ENCODE measurements around the gene SV2B.

The SV2B gene

DNA sequence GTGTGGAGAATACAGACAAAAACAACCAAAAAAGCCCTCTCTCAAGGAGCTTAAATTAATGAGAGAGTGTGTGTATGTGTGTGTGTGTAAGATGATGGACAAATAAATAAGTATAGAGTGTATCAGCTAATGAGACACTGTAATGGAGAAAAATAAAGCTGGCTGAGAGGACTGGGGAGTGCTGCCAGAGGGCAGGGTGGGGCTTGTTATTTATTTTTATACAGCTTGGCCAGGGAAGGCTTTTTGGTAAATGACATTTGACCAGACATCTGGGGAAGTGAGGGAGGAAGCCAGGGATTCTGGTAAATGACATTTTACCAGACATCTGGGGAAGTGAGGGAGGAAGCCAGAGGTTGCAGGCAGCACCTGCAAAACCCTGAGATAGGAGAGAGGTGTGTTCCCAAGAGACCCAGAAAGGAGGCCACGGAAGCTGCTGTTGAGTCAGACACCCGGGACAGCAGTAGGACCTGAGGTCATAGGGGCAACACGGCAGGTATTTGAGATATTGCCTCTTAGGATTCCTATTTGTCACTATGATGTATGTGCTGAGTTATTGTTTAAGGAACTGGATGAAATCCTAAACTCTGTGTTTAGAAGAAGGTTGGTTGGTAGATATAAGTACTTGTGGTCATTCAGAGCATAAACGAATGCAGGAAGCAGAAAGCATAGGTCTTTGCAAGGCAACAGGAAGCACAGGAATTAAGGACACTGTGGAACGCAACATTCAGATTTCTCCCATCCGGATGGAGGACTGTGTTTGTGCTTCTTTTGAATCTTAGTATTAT is 2.7 kb downstream of the SV2B start:
- TF ChIP-seq, protein P1, sequence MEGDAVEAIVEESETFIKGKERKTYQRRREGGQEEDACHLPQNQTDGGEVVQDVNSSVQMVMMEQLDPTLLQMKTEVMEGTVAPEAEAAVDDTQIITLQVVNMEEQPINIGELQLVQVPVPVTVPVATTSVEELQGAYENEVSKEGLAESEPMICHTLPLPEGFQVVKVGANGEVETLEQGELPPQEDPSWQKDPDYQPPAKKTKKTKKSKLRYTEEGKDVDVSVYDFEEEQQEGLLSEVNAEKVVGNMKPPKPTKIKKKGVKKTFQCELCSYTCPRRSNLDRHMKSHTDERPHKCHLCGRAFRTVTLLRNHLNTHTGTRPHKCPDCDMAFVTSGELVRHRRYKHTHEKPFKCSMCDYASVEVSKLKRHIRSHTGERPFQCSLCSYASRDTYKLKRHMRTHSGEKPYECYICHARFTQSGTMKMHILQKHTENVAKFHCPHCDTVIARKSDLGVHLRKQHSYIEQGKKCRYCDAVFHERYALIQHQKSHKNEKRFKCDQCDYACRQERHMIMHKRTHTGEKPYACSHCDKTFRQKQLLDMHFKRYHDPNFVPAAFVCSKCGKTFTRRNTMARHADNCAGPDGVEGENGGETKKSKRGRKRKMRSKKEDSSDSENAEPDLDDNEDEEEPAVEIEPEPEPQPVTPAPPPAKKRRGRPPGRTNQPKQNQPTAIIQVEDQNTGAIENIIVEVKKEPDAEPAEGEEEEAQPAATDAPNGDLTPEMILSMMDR (IDR thresholded peaks at IDR 0.05; ENCODE audit: insufficient read depth, missing control alignments) = no peak
- no peak for FAIRE-seq
- DNase-seq (ENCODE audit: insufficient read length, low spot score) = no peak

DNA sequence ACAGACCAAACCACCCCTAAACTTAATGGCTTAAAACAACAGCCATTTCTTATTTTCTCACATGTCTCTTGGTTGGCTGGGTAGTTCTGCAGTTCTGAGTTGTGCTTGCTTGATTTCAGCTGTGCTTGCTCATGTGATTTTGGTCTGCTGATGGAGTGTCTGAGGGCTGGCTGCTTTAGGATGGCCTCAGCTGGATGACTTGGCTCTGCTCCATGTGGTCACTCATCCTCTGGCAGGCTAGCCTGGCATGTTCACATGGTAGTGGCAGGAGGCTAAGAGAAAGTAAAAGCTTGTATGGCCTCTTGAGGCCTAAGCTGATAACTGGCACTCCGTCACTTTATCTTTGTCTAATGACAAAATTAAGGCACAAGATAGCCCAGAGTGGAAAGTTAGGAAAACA is 4.1 kb downstream of the SV2B start:
- no peak for DNase-seq (ENCODE audit: insufficient read length, low spot score)
- TF ChIP-seq, protein P1 (IDR thresholded peaks at IDR 0.05; ENCODE audit: insufficient read depth, missing control alignments) = no peak
- FAIRE-seq = no peak

DNA sequence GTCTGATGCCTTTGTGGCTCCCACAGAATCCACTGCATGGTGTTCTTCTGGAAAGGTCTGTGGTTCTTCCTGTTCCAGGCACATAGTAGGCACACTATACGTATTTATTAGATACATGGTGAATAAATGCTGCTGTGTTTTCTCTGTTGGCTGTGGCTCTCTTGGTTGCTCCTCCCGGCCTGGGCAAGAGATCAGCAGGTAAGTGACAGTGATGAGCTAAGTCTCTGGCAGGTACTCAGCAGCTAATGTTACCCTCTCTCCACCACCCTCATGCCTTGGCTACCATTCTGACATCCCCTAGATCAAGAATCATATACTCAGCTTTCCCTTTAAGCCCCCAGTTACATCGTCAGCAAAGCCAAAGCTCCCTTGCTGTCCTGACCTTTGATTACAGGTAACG is 8.4 kb downstream of the SV2B start:
- TF ChIP-seq, protein P1 (IDR thresholded peaks at IDR 0.05; ENCODE audit: insufficient read depth, missing control alignments) = no peak
- DNase-seq (ENCODE audit: insufficient read length, low spot score) = no peak
- FAIRE-seq = no peak

DNA sequence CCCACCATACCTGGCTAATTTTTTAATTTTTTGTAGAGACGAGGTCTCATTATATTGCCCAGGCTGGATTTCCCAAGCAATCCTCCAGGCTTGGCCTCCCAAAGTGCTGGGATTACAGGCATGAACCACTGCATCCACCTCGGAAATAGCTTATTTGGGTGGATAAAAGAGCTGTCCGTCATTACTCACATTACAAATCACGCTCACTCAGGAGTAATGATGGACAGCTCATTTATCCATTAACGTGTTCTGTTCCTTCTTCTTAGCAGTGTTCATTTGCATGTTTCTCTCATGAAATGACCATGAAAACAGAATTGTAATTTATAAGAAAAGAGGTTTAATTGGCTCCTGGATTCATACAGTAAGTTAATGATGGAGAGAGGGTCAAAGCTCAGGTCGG is 9.8 kb downstream of the SV2B start:
- TF ChIP-seq, protein P1 (IDR thresholded peaks at IDR 0.05; ENCODE audit: insufficient read depth, missing control alignments) = no peak
- DNase-seq (ENCODE audit: insufficient read length, low spot score) (no peak), FAIRE-seq (no peak)

DNA sequence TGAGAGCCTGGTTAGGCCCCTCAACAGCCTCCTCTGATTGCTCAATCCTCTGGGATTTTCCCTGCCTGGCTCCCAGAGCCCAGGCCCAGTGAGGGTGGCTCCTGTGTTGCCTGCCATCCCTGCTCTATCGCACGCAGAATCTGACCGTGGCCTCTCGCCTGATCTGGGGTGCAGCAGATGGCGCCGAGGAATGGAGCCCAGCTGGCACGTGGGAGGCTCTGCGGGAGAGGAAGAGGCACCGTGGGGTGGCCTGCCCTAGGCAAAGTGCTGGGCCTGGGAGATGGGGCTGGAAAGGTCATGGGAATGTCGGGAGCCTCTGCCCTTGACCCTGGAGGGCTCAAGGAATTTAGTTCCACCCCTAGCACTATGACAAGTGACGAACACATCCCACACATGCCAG is 10.3 kb downstream of the SV2B start:
- FAIRE-seq (no peak), DNase-seq (ENCODE audit: insufficient read length, low spot score) (no peak)
- TF ChIP-seq, protein P1 (IDR thresholded peaks at IDR 0.05; ENCODE audit: insufficient read depth, missing control alignments) = no peak

DNA sequence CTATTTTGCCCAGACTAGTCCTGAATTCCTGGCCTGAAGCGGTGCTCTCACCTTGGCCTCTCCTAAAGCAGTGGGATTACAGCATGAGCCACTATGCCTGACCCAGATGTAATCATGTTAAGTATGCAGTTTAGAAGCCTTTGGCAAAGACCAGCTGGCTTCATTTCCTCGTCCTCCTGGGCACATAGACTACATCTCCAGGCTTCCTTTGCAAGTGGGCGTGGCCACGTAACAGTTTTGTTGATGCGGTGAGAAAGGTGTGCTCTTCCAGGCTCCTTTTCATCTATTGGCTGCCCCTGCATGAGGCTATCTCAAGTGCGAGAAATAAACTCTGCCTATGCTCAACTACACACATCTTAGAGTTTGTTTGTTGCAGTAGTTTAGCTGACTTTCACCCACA is 13.0 kb downstream of the SV2B start:
- no peak for DNase-seq (ENCODE audit: insufficient read length, low spot score)
- TF ChIP-seq, protein P1 (IDR thresholded peaks at IDR 0.05; ENCODE audit: insufficient read depth, missing control alignments) = no peak
- FAIRE-seq = peak; percentile 80

DNA sequence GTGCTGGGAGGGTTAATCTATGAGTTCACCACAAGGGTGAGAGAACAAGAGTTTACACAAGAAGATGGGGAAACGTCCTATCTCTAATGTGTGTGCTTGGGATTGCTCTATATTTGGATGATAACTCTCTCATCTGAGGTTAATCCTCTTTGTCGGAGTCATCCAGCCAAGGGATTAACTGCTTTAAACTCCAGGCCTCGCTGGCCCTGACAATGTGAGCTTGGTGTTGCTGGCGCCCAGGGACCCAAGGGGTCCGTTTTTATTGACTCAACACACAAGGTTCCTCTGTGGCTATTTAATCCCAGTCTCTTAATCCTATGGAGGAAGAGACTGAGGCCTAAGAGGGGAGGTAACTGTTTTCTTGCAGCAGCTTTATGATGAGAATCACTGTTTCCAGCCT is 14.2 kb downstream of the SV2B start:
- peak; percentile 97 for FAIRE-seq
- peak; percentile 45 for DNase-seq (ENCODE audit: insufficient read length, low spot score)
- TF ChIP-seq, protein P1 (IDR thresholded peaks at IDR 0.05; ENCODE audit: insufficient read depth, missing control alignments) = no peak
